Measurements from ENCODE around the gene MLC1.

The MLC1 gene

GRCh38 chr22:50040717-50041116, 44.5 kb downstream of the MLC1 start:
- Histone ChIP-seq H3K4me1 (ENCODE audit: control insufficient read depth, insufficient read depth, low read length) (no peaks in the 10 kb centered on the region), H3K9ac (ENCODE audit: low read length) (no peak overlapping the region), H3K9me3 (ENCODE audit: control insufficient read depth, low read length) (peaks cover 27% of the 10 kb centered on the region), H3K4me3 (ENCODE audit: low read length) (no peak overlapping the region), H3K27me3 (replicated peaks; ENCODE audit: control insufficient read depth, insufficient read depth, low read length) (peaks cover 21% of the 10 kb centered on the region), H3K36me3 (ENCODE audit: control insufficient read depth, insufficient read depth, low read length, severe bottlenecking) (no peaks in the 10 kb centered on the region)
- DNase-seq (ENCODE audit: low read depth), result no peak

GRCh38 chr22:50039669-50040443, 45.4 kb downstream of the MLC1 start:
- peaks cover 23% of the 10 kb centered on the region for H3K27me3 ChIP-seq (replicated peaks; ENCODE audit: control insufficient read depth, insufficient read depth, low read length)
- H3K4me1 ChIP-seq (ENCODE audit: control insufficient read depth, insufficient read depth, low read length), result no peaks in the 10 kb centered on the region
- DNase-seq (ENCODE audit: low read depth), result no peak
- H3K9ac ChIP-seq (ENCODE audit: low read length), result no peak overlapping the region
- peaks cover 27% of the 10 kb centered on the region for H3K9me3 ChIP-seq (ENCODE audit: control insufficient read depth, low read length)
- no peak overlapping the region for H3K4me3 ChIP-seq (ENCODE audit: low read length)
- H3K36me3 ChIP-seq (ENCODE audit: control insufficient read depth, insufficient read depth, low read length, severe bottlenecking), result no peaks in the 10 kb centered on the region

- H3K9me3 ChIP-seq (ENCODE audit: control insufficient read depth, low read length), result peaks cover 27% of the 10 kb centered on the region
- no peak overlapping the region for H3K9ac ChIP-seq (ENCODE audit: low read length)
- no peaks in the 10 kb centered on the region for H3K36me3 ChIP-seq (ENCODE audit: control insufficient read depth, insufficient read depth, low read length, severe bottlenecking)
- peaks cover 13% of the 10 kb centered on the region for H3K27me3 ChIP-seq (replicated peaks; ENCODE audit: control insufficient read depth, insufficient read depth, low read length)
- no peak overlapping the region for H3K4me3 ChIP-seq (ENCODE audit: low read length)
- H3K4me1 ChIP-seq (ENCODE audit: control insufficient read depth, insufficient read depth, low read length), result no peaks in the 10 kb centered on the region
- DNase-seq (ENCODE audit: low read depth), result no peak
Observed at GRCh38 chr22:50035976-50036724, 49.1 kb downstream of the MLC1 start.

- Histone ChIP-seq H3K4me3 (ENCODE audit: low read length) (no peak overlapping the region), H3K4me1 (ENCODE audit: control insufficient read depth, insufficient read depth, low read length) (no peaks in the 10 kb centered on the region), H3K36me3 (ENCODE audit: control insufficient read depth, insufficient read depth, low read length, severe bottlenecking) (no peaks in the 10 kb centered on the region), H3K9ac (ENCODE audit: low read length) (no peak overlapping the region), H3K9me3 (ENCODE audit: control insufficient read depth, low read length) (peaks cover 26% of the 10 kb centered on the region), H3K27me3 (replicated peaks; ENCODE audit: control insufficient read depth, insufficient read depth, low read length) (peaks cover 17% of the 10 kb centered on the region)
- DNase-seq (ENCODE audit: low read depth), result no peak
Observed at GRCh38 chr22:50035131-50035881, 49.9 kb downstream of the MLC1 start.

- Histone ChIP-seq H3K36me3 (ENCODE audit: control insufficient read depth, insufficient read depth, low read length, severe bottlenecking) (no peaks in the 10 kb centered on the region), H3K9ac (ENCODE audit: low read length) (no peak overlapping the region), H3K4me3 (ENCODE audit: low read length) (no peak overlapping the region), H3K9me3 (ENCODE audit: control insufficient read depth, low read length) (peaks cover 17% of the 10 kb centered on the region), H3K4me1 (ENCODE audit: control insufficient read depth, insufficient read depth, low read length) (no peaks in the 10 kb centered on the region), H3K27me3 (replicated peaks; ENCODE audit: control insufficient read depth, insufficient read depth, low read length) (peaks cover 15% of the 10 kb centered on the region)
- no peak for DNase-seq (ENCODE audit: low read depth)
Observed at GRCh38 chr22:50034126-50035081, 50.8 kb downstream of the MLC1 start.

GRCh38 chr22:50032941-50033601, 52.2 kb downstream of the MLC1 start:
- H3K36me3 ChIP-seq (ENCODE audit: control insufficient read depth, insufficient read depth, low read length, severe bottlenecking), result no peaks in the 10 kb centered on the region
- H3K4me3 ChIP-seq (ENCODE audit: low read length), result no peak overlapping the region
- H3K9ac ChIP-seq (ENCODE audit: low read length), result no peak overlapping the region
- peaks cover 15% of the 10 kb centered on the region for H3K27me3 ChIP-seq (replicated peaks; ENCODE audit: control insufficient read depth, insufficient read depth, low read length)
- H3K9me3 ChIP-seq (ENCODE audit: control insufficient read depth, low read length), result peaks cover 4% of the 10 kb centered on the region
- DNase-seq (ENCODE audit: low read depth), result no peak
- no peaks in the 10 kb centered on the region for H3K4me1 ChIP-seq (ENCODE audit: control insufficient read depth, insufficient read depth, low read length)

- no peaks in the 10 kb centered on the region for H3K36me3 ChIP-seq (ENCODE audit: control insufficient read depth, insufficient read depth, low read length, severe bottlenecking)
- H3K4me1 ChIP-seq (ENCODE audit: control insufficient read depth, insufficient read depth, low read length), result no peaks in the 10 kb centered on the region
- peaks cover 20% of the 10 kb centered on the region for H3K27me3 ChIP-seq (replicated peaks; ENCODE audit: control insufficient read depth, insufficient read depth, low read length)
- H3K9ac ChIP-seq (ENCODE audit: low read length), result no peak overlapping the region
- no peak overlapping the region for H3K4me3 ChIP-seq (ENCODE audit: low read length)
- H3K9me3 ChIP-seq (ENCODE audit: control insufficient read depth, low read length), result no peaks in the 10 kb centered on the region
- no peak for DNase-seq (ENCODE audit: low read depth)
Observed at GRCh38 chr22:50032109-50032871, 52.9 kb downstream of the MLC1 start.

- H3K36me3 ChIP-seq (ENCODE audit: control insufficient read depth, insufficient read depth, low read length, severe bottlenecking), result no peaks in the 10 kb centered on the region
- H3K4me1 ChIP-seq (ENCODE audit: control insufficient read depth, insufficient read depth, low read length), result no peaks in the 10 kb centered on the region
- peaks cover 23% of the 10 kb centered on the region for H3K27me3 ChIP-seq (replicated peaks; ENCODE audit: control insufficient read depth, insufficient read depth, low read length)
- H3K9me3 ChIP-seq (ENCODE audit: control insufficient read depth, low read length), result no peaks in the 10 kb centered on the region
- no peak overlapping the region for H3K9ac ChIP-seq (ENCODE audit: low read length)
- no peak overlapping the region for H3K4me3 ChIP-seq (ENCODE audit: low read length)
- DNase-seq (ENCODE audit: low read depth), result no peak
Observed at GRCh38 chr22:50031189-50032091, 53.8 kb downstream of the MLC1 start.
